NT2/D1 (cell line): Measurements from ENCODE around the gene MAT2A.

Source experiments
- SUZ12 ChIP-seq: IDR thresholded peaks from 2 replicates; pipeline ENCODE4 v1.6.1; 2011; ENCODE audit not compliant: insufficient read length, insufficient read depth; ENCODE audit errors: extremely low read depth
- YY1 ChIP-seq: IDR thresholded peaks from 2 replicates; pipeline ENCODE4 v1.6.1; 2011; ENCODE audit not compliant: insufficient read length, insufficient read depth
- ZNF274 ChIP-seq: IDR thresholded peaks from 2 replicates; pipeline ENCODE4 v1.6.1; 2011; ENCODE audit warnings: mild to moderate bottlenecking, low read depth, low read length

GRCh38 chr2:85501248-85501647, 37.7 kb upstream of the MAT2A start:
- TF ChIP-seq ZNF274 (no peak), YY1 (no peak), SUZ12 (no peak)
